Endothelial cell of umbilical vein (primary cell): Measurements from ENCODE around the gene GRM4. TPM values are rescaled to one million over a fixed set of nuclear protein-coding genes. Genes with fewer than 3 reads are reported as not detected.

Experiments
- BruUV-seq: library from RNA; stranded (reverse); fragments of 400-500 nt; replicated peaks from 2 replicates; lab custom pipeline; 2021; lab: Mats Ljungman, UMichigan
- CTCF ChIA-PET: fragments of 300-600, 350-600 bp; sonication (Branson Sonifier 250); formaldehyde crosslinking; loops from one replicate; lab custom pipeline; 2021; ENCODE audit warnings: antibody characterized with exemption, inconsistent platforms; lab: Charles Lee
- POLR2A ChIA-PET: fragments of 300-600, 350-600 bp; sonication (Branson Sonifier 250); formaldehyde crosslinking; loops from one replicate; lab custom pipeline; 2021; ENCODE audit warnings: antibody characterized with exemption, inconsistent platforms; lab: Charles Lee
- DNase-seq: peaks from one replicate; pipeline ENCODE4 v3.0.0-alpha.2; 2011; ENCODE audit warnings: low read depth, low spot score
- FAIRE-seq: peaks from 2 replicates; lab custom pipeline; 2011; peaks lifted over from hg19 to GRCh38; lab: Jason Lieb, UNC
- H2AFZ ChIP-seq: 2 replicates; pipeline ENCODE4 v1.6.0; 2012; ENCODE audit warnings: low read depth, low read length, control low read depth, inconsistent platforms
- H3K27ac ChIP-seq: 2 replicates; pipeline ENCODE4 v1.5.1; 2011; ENCODE audit warnings: low read depth, mild to moderate bottlenecking, control low read depth, low read length, moderate library complexity; ENCODE audit not compliant: insufficient read depth
- H3K27me3 ChIP-seq, 2 experiments: 2 replicates each; pipeline versions ENCODE4 v1.6.0 to v1.6.1; 2011; ENCODE audit warnings: low read length in 2 of 2, mixed read lengths in 1 of 2; ENCODE audit not compliant: control insufficient read depth in 2 of 2, insufficient read depth in 2 of 2
- H3K36me3 ChIP-seq, 2 experiments: 2 replicates in 1 of 2; 3 replicates in 1 of 2; pipeline ENCODE4 v1.5.1; 2011; ENCODE audit warnings: low read length in 2 of 2, mild to moderate bottlenecking in 1 of 2, moderate library complexity in 1 of 2; ENCODE audit not compliant: control insufficient read depth in 2 of 2, insufficient read depth in 2 of 2; ENCODE audit errors: extremely low read depth in 1 of 2
- H3K4me1 ChIP-seq: 3 replicates; pipeline ENCODE4 v1.5.1; 2011; ENCODE audit warnings: mild to moderate bottlenecking, low read length; ENCODE audit not compliant: control insufficient read depth, insufficient read depth; ENCODE audit errors: extremely low read depth
- H3K4me2 ChIP-seq: 2 replicates; pipeline ENCODE4 v1.6.1; 2011; ENCODE audit warnings: low read length, control low read depth, mixed read lengths; ENCODE audit not compliant: insufficient read depth
- H3K4me3 ChIP-seq, 3 experiments: fragments of 200-600 bp in 1 of 3; sonication (generic), shearing (Covaris generic) in 1 of 3; replicated peaks in 1 of 3; 2 replicates each; pipeline ENCODE4 v1.5.1; 2011 to 2016; ENCODE audit warnings: control low read depth in 3 of 3, low read length in 3 of 3, mild to moderate bottlenecking in 2 of 3, inconsistent platforms in 1 of 3, low read depth in 1 of 3, moderate library complexity in 1 of 3; ENCODE audit not compliant: insufficient read depth in 1 of 3
- H3K79me2 ChIP-seq: 2 replicates; pipeline ENCODE4 v1.6.0; 2012; ENCODE audit warnings: low read length, inconsistent platforms; ENCODE audit not compliant: control insufficient read depth, insufficient read depth
- H3K9ac ChIP-seq: replicated peaks from 2 replicates; pipeline ENCODE3; 2011; ENCODE audit warnings: low read length, control low read depth; ENCODE audit not compliant: insufficient read depth; ENCODE audit errors: extremely low read depth
- H3K9me1 ChIP-seq: replicated peaks from 3 replicates; pipeline ENCODE4 v1.6.0; 2011; ENCODE audit warnings: mild to moderate bottlenecking, low read length; ENCODE audit not compliant: control insufficient read depth, insufficient read depth; ENCODE audit errors: extremely low read depth
- H3K9me3 ChIP-seq: replicated peaks from 2 replicates; pipeline ENCODE4 v1.5.1; 2012; ENCODE audit warnings: low read length, inconsistent platforms; ENCODE audit not compliant: control insufficient read depth, insufficient read depth
- H4K20me1 ChIP-seq: replicated peaks from 2 replicates; pipeline ENCODE3; 2011; ENCODE audit warnings: mild to moderate bottlenecking, low read length; ENCODE audit not compliant: control insufficient read depth, insufficient read depth; ENCODE audit errors: extremely low read depth
- EZH2 ChIP-seq: IDR thresholded peaks from 2 replicates; pipeline ENCODE4 v1.6.1; 2012; ENCODE audit warnings: borderline replicate concordance, low read depth, mild to moderate bottlenecking, moderate library complexity, low read length, inconsistent platforms; ENCODE audit not compliant: severe bottlenecking
- FOS ChIP-seq: IDR thresholded peaks from 2 replicates; pipeline ENCODE4 v1.6.1; 2011; ENCODE audit warnings: mild to moderate bottlenecking, low read length, moderate library complexity, borderline replicate concordance; ENCODE audit not compliant: insufficient read depth
- GATA2 ChIP-seq: IDR thresholded peaks from 2 replicates; pipeline ENCODE4 v1.7.0; 2011; ENCODE audit warnings: low read depth, mild to moderate bottlenecking, moderate library complexity, mixed read lengths, low read length; ENCODE audit not compliant: insufficient read length, insufficient read depth
- JUN ChIP-seq: IDR thresholded peaks from 2 replicates; pipeline ENCODE4 v1.6.1; 2011; ENCODE audit warnings: borderline replicate concordance, low read depth; ENCODE audit not compliant: insufficient read length, insufficient read depth
- MYC ChIP-seq: IDR thresholded peaks from one replicate; pipeline ENCODE4 v1.6.1; 2011; ENCODE audit warnings: mild to moderate bottlenecking, low read depth, low read length
- POLR2A ChIP-seq: IDR thresholded peaks from 2 replicates; pipeline ENCODE4 v1.6.1; 2012; ENCODE audit warnings: low read depth, mild to moderate bottlenecking, control low read depth, low read length
- POLR2AphosphoS5 ChIP-seq: IDR thresholded peaks from 2 replicates; pipeline ENCODE4 v1.6.1; 2012; ENCODE audit warnings: low read depth, mild to moderate bottlenecking, control low read depth, low read length, moderate library complexity; ENCODE audit not compliant: insufficient read depth
- dilution Hi-C: fragments of 300-500 bp; cut with MboI; formaldehyde crosslinking; loops from one replicate; pipeline ENCODE4 v1.15.0; 2019; ENCODE audit warnings: low sequenced_read_pairs; ENCODE audit not compliant: extremely low pct_ligation_motif_present
- intact Hi-C: fragments of 100-400 bp; cut with micrococcal nuclease; formaldehyde crosslinking; loops from one replicate; pipeline ENCODE4 v1.10.0; 2022
- polyA plus RNA-seq, 4 experiments: library from polyadenylated mRNA; depleted of rRNA in 3 of 4; stranded (reverse) in 3 of 4; unstranded in 1 of 4; fragments of >200 nt; gene quantifications; 2 replicates each; pipeline versions ENCODE4 v1.2.1 to v1.2.3, GENCODE V29; 2011 to 2012; ENCODE audit warnings: missing spikeins in 1 of 4
- total RNA-seq: library from RNA; stranded (reverse); gene quantifications from 2 replicates; pipeline ENCODE4 v1.2.3, GENCODE V29; 2021
- TF ChIP-seq, protein P1 (sequence below), 2 donors: IDR thresholded peaks; 1 replicate in 1 of 2; 2 replicates in 1 of 2; pipeline ENCODE4 v1.5.1; 2011; ENCODE audit warnings: low read length in 2 of 2, mild to moderate bottlenecking in 2 of 2, moderate library complexity in 2 of 2, control low read depth in 1 of 2, inconsistent platforms in 1 of 2, low read depth in 1 of 2; ENCODE audit not compliant: insufficient read depth in 1 of 2; ENCODE audit errors: extremely low read depth in 1 of 2
- TF ChIP-seq, protein P2 (sequence below): IDR thresholded peaks from 2 replicates; pipeline ENCODE4 v1.6.1; 2011; ENCODE audit not compliant: insufficient read depth, insufficient read length

GRM4 gene
- total and polyA plus RNA-seq, 2 donors (not counting 3 experiments of a cell fraction or from before 2014, with no cell fraction given), result 0.03 TPM; not detected in 1

DNA sequence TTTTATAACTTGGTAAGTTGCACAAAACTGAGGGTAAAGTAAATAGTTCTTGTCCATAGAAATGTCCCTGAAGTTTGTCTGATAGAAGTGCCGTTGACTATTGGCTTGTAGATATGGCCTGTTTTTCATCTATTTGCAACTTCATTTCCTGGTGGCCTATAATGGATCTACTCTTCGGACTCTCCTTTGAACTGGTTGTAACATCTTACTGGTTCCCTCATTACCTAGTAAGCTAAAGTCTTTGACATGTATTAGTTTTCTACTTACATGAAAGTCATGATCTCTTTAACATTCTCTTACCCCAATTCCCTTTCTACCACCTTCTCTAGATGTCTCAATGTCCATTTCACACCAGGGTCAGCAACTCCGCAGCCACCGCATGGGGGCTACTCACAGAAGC lies 146.3 kb downstream of the GRM4 start:
- Histone ChIP-seq H3K36me3 (no peaks in the 10 kb centered on the region), H3K9me1 (no peaks in the 10 kb centered on the region), H3K27me3 (peaks cover 2 to 11% of the 10 kb centered on the region in 2 experiments), H3K4me1 (no peaks in the 10 kb centered on the region), H2AFZ (no peak overlapping the region), H3K79me2 (no peaks in the 10 kb centered on the region), H3K4me2 (no peak overlapping the region), H3K4me3 (no peak overlapping the region), H3K27ac (no peak overlapping the region), H3K9me3 (no peaks in the 10 kb centered on the region), H3K9ac (no peak overlapping the region), H4K20me1 (no peaks in the 10 kb centered on the region)
- ChIA-PET CTCF (interaction anchor here (0.5 to 1.8 kb wide), 3 partner anchors 10 to 230 kb away, joined by 3 to 4 read pairs (median 3); no protein-coding TSS in a partner anchor), POLR2A (no interaction called here)
- no peak for DNase-seq
- no peak for FAIRE-seq
- no peak for TF ChIP-seq GATA2
- TF ChIP-seq, protein P1, sequence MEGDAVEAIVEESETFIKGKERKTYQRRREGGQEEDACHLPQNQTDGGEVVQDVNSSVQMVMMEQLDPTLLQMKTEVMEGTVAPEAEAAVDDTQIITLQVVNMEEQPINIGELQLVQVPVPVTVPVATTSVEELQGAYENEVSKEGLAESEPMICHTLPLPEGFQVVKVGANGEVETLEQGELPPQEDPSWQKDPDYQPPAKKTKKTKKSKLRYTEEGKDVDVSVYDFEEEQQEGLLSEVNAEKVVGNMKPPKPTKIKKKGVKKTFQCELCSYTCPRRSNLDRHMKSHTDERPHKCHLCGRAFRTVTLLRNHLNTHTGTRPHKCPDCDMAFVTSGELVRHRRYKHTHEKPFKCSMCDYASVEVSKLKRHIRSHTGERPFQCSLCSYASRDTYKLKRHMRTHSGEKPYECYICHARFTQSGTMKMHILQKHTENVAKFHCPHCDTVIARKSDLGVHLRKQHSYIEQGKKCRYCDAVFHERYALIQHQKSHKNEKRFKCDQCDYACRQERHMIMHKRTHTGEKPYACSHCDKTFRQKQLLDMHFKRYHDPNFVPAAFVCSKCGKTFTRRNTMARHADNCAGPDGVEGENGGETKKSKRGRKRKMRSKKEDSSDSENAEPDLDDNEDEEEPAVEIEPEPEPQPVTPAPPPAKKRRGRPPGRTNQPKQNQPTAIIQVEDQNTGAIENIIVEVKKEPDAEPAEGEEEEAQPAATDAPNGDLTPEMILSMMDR (IDR thresholded peaks at IDR 0.05; ENCODE audit: extremely low read depth in 1 of 2, insufficient read depth in 1 of 2, low read depth in 1 of 2, low read length in 2 of 2), result no peak
- TF ChIP-seq POLR2A, result no peak
- TF ChIP-seq MYC, result no peak
- TF ChIP-seq POLR2AphosphoS5, result no peak
- TF ChIP-seq JUN, result no peak
- TF ChIP-seq, protein P2, sequence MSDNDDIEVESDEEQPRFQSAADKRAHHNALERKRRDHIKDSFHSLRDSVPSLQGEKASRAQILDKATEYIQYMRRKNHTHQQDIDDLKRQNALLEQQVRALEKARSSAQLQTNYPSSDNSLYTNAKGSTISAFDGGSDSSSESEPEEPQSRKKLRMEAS, result no peak
- no peak for TF ChIP-seq FOS
- no peak for TF ChIP-seq EZH2
- no TSS peak for BruUV-seq
- dilution Hi-C loops, result no loop called here
- intact Hi-C loops, result no loop called here
